ENCODE measurements around the gene GIPC2. TPM values are rescaled to one million over a fixed set of nuclear protein-coding genes. Genes with fewer than 3 reads are reported as not detected.

Gene GIPC2
- total and polyA plus RNA-seq, 9 donors = 1.8 to 5.7 (median 3.0) TPM

- TF ChIP-seq EP300 (IDR thresholded peaks at IDR 0.05) (no peak), CTCF (IDR thresholded peaks at IDR 0.05) (no peak), POLR2A (IDR thresholded peaks at IDR 0.05) (no peak)
- no peak overlapping the region for H3K27ac ChIP-seq
- no peaks in the 10 kb centered on the region for H3K4me1 ChIP-seq (ENCODE audit: insufficient read depth)
- no peaks in the 10 kb centered on the region for H3K36me3 ChIP-seq
- WGBS, 3 donors = 83 to 96% (median 85%) methylated on average over 2 of the region's 2 CpGs
- H3K9me3 ChIP-seq = no peaks in the 10 kb centered on the region
- no peak overlapping the region for H3K4me3 ChIP-seq
- DNase-seq = no peak
- intact Hi-C loops (cut with DNase I) = loop anchor here in 2 of 4 donors (10.0 kb wide), 2 partner anchors 461 to 531 kb away; no protein-coding TSS in a partner anchor
- H3K27me3 ChIP-seq = no peaks in the 10 kb centered on the region
Measured at GRCh38 chr1:78143673-78144072, 97.9 kb downstream of the GIPC2 start.

GRCh38 chr1:78145105-78145580 is 99.4 kb downstream of the GIPC2 start:
- H3K27ac ChIP-seq = no peak overlapping the region
- H3K9me3 ChIP-seq = no peaks in the 10 kb centered on the region
- DNase-seq = peak; percentile 19 to 49 (median 33)
- no peak overlapping the region for H3K4me3 ChIP-seq
- TF ChIP-seq CTCF (IDR thresholded peaks at IDR 0.05) = peak; percentile 52 to 57 (median 56)
- TF ChIP-seq EP300 (IDR thresholded peaks at IDR 0.05) = no peak
- TF ChIP-seq POLR2A (IDR thresholded peaks at IDR 0.05) = no peak
- intact Hi-C loops (cut with DNase I) = loop anchor here in 2 of 4 donors (5.0 to 10.0 kb wide), 4 partner anchors 460 to 537 kb away; no protein-coding TSS in a partner anchor
- H3K27me3 ChIP-seq = no peaks in the 10 kb centered on the region
- 9 to 10% (median 9%) methylated on average over 2 of the region's 2 CpGs for whole genome bisulfite sequencing, 3 donors
- H3K36me3 ChIP-seq = no peaks in the 10 kb centered on the region
- H3K4me1 ChIP-seq (ENCODE audit: insufficient read depth) = no peaks in the 10 kb centered on the region

- Histone ChIP-seq H3K4me3 (no peak overlapping the region), H3K9me3 (no peaks in the 10 kb centered on the region), H3K4me1 (ENCODE audit: insufficient read depth) (no peaks in the 10 kb centered on the region), H3K27ac (no peak overlapping the region), H3K36me3 (no peaks in the 10 kb centered on the region), H3K27me3 (no peaks in the 10 kb centered on the region)
- TF ChIP-seq CTCF (IDR thresholded peaks at IDR 0.05) = no peak
- no peak for TF ChIP-seq EP300 (IDR thresholded peaks at IDR 0.05)
- TF ChIP-seq POLR2A (IDR thresholded peaks at IDR 0.05) = no peak
- intact Hi-C loops (cut with DNase I) = loop anchor here in 2 of 4 donors (5.0 to 10.0 kb wide), 4 partner anchors 459 to 536 kb away; no protein-coding TSS in a partner anchor
- no peak for DNase-seq
- WGBS, 3 donors = 35 to 67% (median 59%) methylated on average over 2 of the region's 2 CpGs
Measured at GRCh38 chr1:78146205-78146771, 100.5 kb downstream of the GIPC2 start.

GRCh38 chr1:78147031-78147430 is 101.3 kb downstream of the GIPC2 start:
- H3K9me3 ChIP-seq = no peaks in the 10 kb centered on the region
- H3K36me3 ChIP-seq = no peaks in the 10 kb centered on the region
- no peaks in the 10 kb centered on the region for H3K4me1 ChIP-seq (ENCODE audit: insufficient read depth)
- intact Hi-C loops (cut with DNase I) = loop anchor here in 2 of 4 donors (5.0 to 10.0 kb wide), 4 partner anchors 458 to 535 kb away; no protein-coding TSS in a partner anchor
- no peak for DNase-seq
- H3K27ac ChIP-seq = no peak overlapping the region
- no peak for TF ChIP-seq CTCF (IDR thresholded peaks at IDR 0.05)
- TF ChIP-seq EP300 (IDR thresholded peaks at IDR 0.05) = no peak
- no peak for TF ChIP-seq POLR2A (IDR thresholded peaks at IDR 0.05)
- 90 to 99% (median 91%) methylated on average over 5 of the region's 5 CpGs for WGBS, 3 donors
- no peak overlapping the region for H3K4me3 ChIP-seq
- H3K27me3 ChIP-seq = no peaks in the 10 kb centered on the region
